Keratinocyte (primary cell): ENCODE data around the gene TACR2. TPM values are rescaled to one million over a fixed set of nuclear protein-coding genes. Genes with fewer than 3 reads are reported as not detected.

Experiments used
- DNase-seq: peaks from one replicate; pipeline ENCODE4 v3.0.0-alpha.2; 2011; ENCODE audit warnings: low read depth, missing footprints, low spot score
- FAIRE-seq: peaks from 2 replicates; lab custom pipeline; 2011; peaks lifted over from hg19 to GRCh38; lab: Jason Lieb, UNC
- H2AFZ ChIP-seq: 2 replicates; pipeline ENCODE4 v1.6.0; 2012; ENCODE audit warnings: low read length, control low read depth, inconsistent platforms; ENCODE audit not compliant: control insufficient read depth
- H3K27ac ChIP-seq: 2 replicates; pipeline ENCODE4 v1.5.1; 2011; ENCODE audit warnings: low read length; ENCODE audit not compliant: control insufficient read depth, insufficient read depth
- H3K27me3 ChIP-seq: 3 replicates; pipeline ENCODE4 v1.6.0; 2011; ENCODE audit warnings: low read length; ENCODE audit not compliant: control insufficient read depth, insufficient read depth; ENCODE audit errors: extremely low read depth
- H3K36me3 ChIP-seq, 2 experiments: 2 replicates in 1 of 2; 3 replicates in 1 of 2; pipeline ENCODE4 v1.5.1; 2011; ENCODE audit warnings: low read length in 2 of 2, mild to moderate bottlenecking in 1 of 2; ENCODE audit not compliant: control insufficient read depth in 2 of 2, insufficient read depth in 2 of 2; ENCODE audit errors: extremely low read depth in 1 of 2
- H3K4me1 ChIP-seq: 3 replicates; pipeline ENCODE4 v1.5.1; 2011; ENCODE audit warnings: low read length; ENCODE audit not compliant: control insufficient read depth, insufficient read depth; ENCODE audit errors: extremely low read depth
- H3K4me2 ChIP-seq: 3 replicates; pipeline ENCODE4 v1.6.0; 2011; ENCODE audit warnings: low read depth, low read length; ENCODE audit not compliant: control insufficient read depth, insufficient read depth; ENCODE audit errors: extremely low read depth
- H3K4me3 ChIP-seq, 3 experiments: fragments of 200-600 bp in 1 of 3; sonication (generic) in 1 of 3; 2 replicates in 2 of 3; 3 replicates in 1 of 3; pipeline ENCODE4 v1.5.1; 2011 to 2016; ENCODE audit warnings: low read length in 3 of 3, mild to moderate bottlenecking in 3 of 3, control low read depth in 2 of 3, inconsistent platforms in 1 of 3, low read depth in 1 of 3, mixed read lengths in 1 of 3, mixed run types in 1 of 3, moderate library complexity in 1 of 3; ENCODE audit not compliant: control insufficient read depth in 2 of 3, insufficient read depth in 2 of 3; ENCODE audit errors: extremely low read depth in 1 of 3
- H3K79me2 ChIP-seq: 2 replicates; pipeline ENCODE4 v1.6.0; 2012; ENCODE audit warnings: low read length; ENCODE audit not compliant: control insufficient read depth, insufficient read depth
- H3K9ac ChIP-seq: 3 replicates; pipeline ENCODE4 v1.6.0; 2011; ENCODE audit warnings: low read length; ENCODE audit not compliant: control insufficient read depth, insufficient read depth; ENCODE audit errors: extremely low read depth
- H3K9me1 ChIP-seq: 3 replicates; pipeline ENCODE4 v1.6.0; 2011; ENCODE audit warnings: low read length; ENCODE audit not compliant: control insufficient read depth, insufficient read depth; ENCODE audit errors: extremely low read depth
- H3K9me3 ChIP-seq: 2 replicates; pipeline ENCODE4 v1.5.1; 2012; ENCODE audit warnings: low read depth, low read length; ENCODE audit not compliant: control insufficient read depth
- H4K20me1 ChIP-seq: 3 replicates; pipeline ENCODE4 v1.6.0; 2011; ENCODE audit warnings: low read length; ENCODE audit not compliant: control insufficient read depth, insufficient read depth; ENCODE audit errors: extremely low read depth
- CTCF ChIP-seq, 3 experiments: IDR thresholded peaks in 1 of 3; conservative IDR thresholded peaks in 1 of 3; optimal IDR thresholded peaks in 1 of 3; 2 replicates in 2 of 3; 3 replicates in 1 of 3; pipeline versions ENCODE3 to v1.5.1; 2011; ENCODE audit warnings: low read length in 3 of 3, mild to moderate bottlenecking in 3 of 3, moderate library complexity in 2 of 3, control low read depth in 1 of 3, inconsistent platforms in 1 of 3; ENCODE audit not compliant: insufficient read depth in 2 of 3; ENCODE audit errors: extremely low read depth in 1 of 3
- EZH2 ChIP-seq: IDR thresholded peaks from one replicate; pipeline ENCODE4 v1.6.1; 2012; ENCODE audit warnings: inconsistent platforms, mild to moderate bottlenecking, low read length, moderate library complexity
- dilution Hi-C: fragments of 300-500 bp; cut with MboI; formaldehyde crosslinking; loops from one replicate; pipeline ENCODE4 v1.7.0; 2020; ENCODE audit warnings: low sequenced_read_pairs; ENCODE audit not compliant: extremely low pct_ligation_motif_present
- polyA plus RNA-seq, 5 experiments: library from polyadenylated mRNA; depleted of rRNA in 3 of 5; stranded (reverse) in 3 of 5; stranded (forward) in 1 of 5; unstranded in 1 of 5; fragments of >200 nt; gene quantifications; 1 replicate in 1 of 5; 2 replicates in 3 of 5; 3 replicates in 1 of 5; pipeline versions ENCODE4 v1.2.1 to v1.2.3, GENCODE V29; 2011 to 2012; ENCODE audit warnings: missing spikeins in 2 of 5, low read depth in 1 of 5, low replicate concordance in 1 of 5

Gene TACR2
- polyA plus RNA-seq, 1 donor (not counting 4 experiments of a cell fraction or from before 2014, with no cell fraction given) = 0.07 TPM

- Histone ChIP-seq H3K9ac (no peak overlapping the region), H3K36me3 (peaks cover 25 to 35% of the 10 kb centered on the region in 2 experiments), H3K9me1 (peaks cover 3% of the 10 kb centered on the region), H3K79me2 (peaks cover 2% of the 10 kb centered on the region), H3K27ac (no peak overlapping the region), H3K9me3 (no peaks in the 10 kb centered on the region), H3K27me3 (no peaks in the 10 kb centered on the region), H3K4me3 (no peak overlapping the region), H3K4me1 (peaks cover 33% of the 10 kb centered on the region), H2AFZ (no peak overlapping the region), H4K20me1 (no peaks in the 10 kb centered on the region), H3K4me2 (no peak overlapping the region)
- TF ChIP-seq CTCF (optimal IDR thresholded peaks at IDR 0.05 in 1 of 3, IDR thresholded peaks at IDR 0.05 in 1 of 3, conservative IDR thresholded peaks at IDR 0.05 in 1 of 3; ENCODE audit: extremely low read depth in 1 of 3, insufficient read depth in 2 of 3, low read length in 3 of 3) (no peak), EZH2 (no peak)
- no peak for DNase-seq
- FAIRE-seq = no peak
- dilution Hi-C loops = no loop called here
Measured at GRCh38 chr10:69377191-69377590, 39.5 kb downstream of the TACR2 start.

GRCh38 chr10:69376662-69377061 lies 40.1 kb downstream of the TACR2 start:
- H3K9ac ChIP-seq = no peak overlapping the region
- no peak overlapping the region for H3K4me2 ChIP-seq
- FAIRE-seq = no peak
- peaks cover 35% of the 10 kb centered on the region for H3K4me1 ChIP-seq
- H3K27ac ChIP-seq = no peak overlapping the region
- no peaks in the 10 kb centered on the region for H3K27me3 ChIP-seq
- peaks cover 25 to 35% of the 10 kb centered on the region in 2 experiments for H3K36me3 ChIP-seq
- no peak overlapping the region for H2AFZ ChIP-seq
- H3K9me3 ChIP-seq = no peaks in the 10 kb centered on the region
- dilution Hi-C loops = no loop called here
- no peak for DNase-seq
- H4K20me1 ChIP-seq = no peaks in the 10 kb centered on the region
- H3K79me2 ChIP-seq = peaks cover 2% of the 10 kb centered on the region
- H3K9me1 ChIP-seq = peaks cover 3% of the 10 kb centered on the region
- no peak overlapping the region for H3K4me3 ChIP-seq
- TF ChIP-seq CTCF (optimal IDR thresholded peaks at IDR 0.05 in 1 of 3, IDR thresholded peaks at IDR 0.05 in 1 of 3, conservative IDR thresholded peaks at IDR 0.05 in 1 of 3; ENCODE audit: extremely low read depth in 1 of 3, insufficient read depth in 2 of 3, low read length in 3 of 3) (no peak), EZH2 (no peak)
